PC-3 (cell line): ENCODE results near the gene BZW2.

ENCODE experiments used
- EZH2 ChIP-seq: fragments of 300-600 bp; sonication (generic); IDR thresholded peaks from one replicate; pipeline ENCODE4 v1.6.1; 2017; ENCODE audit warnings: antibody characterized with exemption, mild to moderate bottlenecking, low read length; ENCODE audit not compliant: unreplicated experiment
- TF ChIP-seq, protein P1 (sequence below): fragments of 300-600 bp; sonication (generic); conservative IDR thresholded peaks from 2 replicates; pipeline ENCODE4 v1.5.1; 2017; ENCODE audit warnings: antibody characterized with exemption, low read depth, mild to moderate bottlenecking, low read length

DNA sequence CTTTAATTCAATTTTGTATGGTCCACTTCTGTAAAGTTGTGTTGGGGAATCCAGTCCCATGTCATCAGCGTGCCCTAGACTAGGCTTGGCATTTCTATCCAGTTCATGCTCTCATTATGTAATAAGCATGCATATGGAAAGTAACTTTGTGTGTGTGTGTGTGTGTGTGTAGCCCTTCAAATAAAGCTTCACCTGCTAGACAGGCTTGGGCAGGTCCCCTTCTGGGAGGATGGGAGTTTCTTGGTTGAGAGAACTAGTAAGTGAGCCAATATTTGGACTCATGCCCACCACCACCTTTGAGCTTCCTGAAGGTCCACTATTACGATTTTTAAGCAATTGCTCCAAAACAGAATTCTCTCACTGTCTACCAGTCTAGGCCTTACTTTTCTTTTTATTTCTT is 6.9 kb downstream of the BZW2 start:
- TF ChIP-seq, protein P1, sequence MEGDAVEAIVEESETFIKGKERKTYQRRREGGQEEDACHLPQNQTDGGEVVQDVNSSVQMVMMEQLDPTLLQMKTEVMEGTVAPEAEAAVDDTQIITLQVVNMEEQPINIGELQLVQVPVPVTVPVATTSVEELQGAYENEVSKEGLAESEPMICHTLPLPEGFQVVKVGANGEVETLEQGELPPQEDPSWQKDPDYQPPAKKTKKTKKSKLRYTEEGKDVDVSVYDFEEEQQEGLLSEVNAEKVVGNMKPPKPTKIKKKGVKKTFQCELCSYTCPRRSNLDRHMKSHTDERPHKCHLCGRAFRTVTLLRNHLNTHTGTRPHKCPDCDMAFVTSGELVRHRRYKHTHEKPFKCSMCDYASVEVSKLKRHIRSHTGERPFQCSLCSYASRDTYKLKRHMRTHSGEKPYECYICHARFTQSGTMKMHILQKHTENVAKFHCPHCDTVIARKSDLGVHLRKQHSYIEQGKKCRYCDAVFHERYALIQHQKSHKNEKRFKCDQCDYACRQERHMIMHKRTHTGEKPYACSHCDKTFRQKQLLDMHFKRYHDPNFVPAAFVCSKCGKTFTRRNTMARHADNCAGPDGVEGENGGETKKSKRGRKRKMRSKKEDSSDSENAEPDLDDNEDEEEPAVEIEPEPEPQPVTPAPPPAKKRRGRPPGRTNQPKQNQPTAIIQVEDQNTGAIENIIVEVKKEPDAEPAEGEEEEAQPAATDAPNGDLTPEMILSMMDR = no peak
- no peak for TF ChIP-seq EZH2
